ENCODE measurements around the gene C9orf78.
"Not testable (repeated sequence)": the region's sequence is repeated elsewhere in the genome, so short reads cannot be mapped to it uniquely, and the experiment has no call there.

C9orf78 gene

GRCh38 chr9:129806061-129806460 lies 29.0 kb downstream of the C9orf78 start:
- H3K9me3 Mint-ChIP-seq: no peaks in the 10 kb centered on the region
- H3K4me3 Mint-ChIP-seq: peak overlapping the region; percentile 59 to 76 (median 63)
- H3K36me3 Mint-ChIP-seq (ENCODE audit: low read depth): peaks cover 38% of the 10 kb centered on the region
- TF ChIP-seq CTCF (IDR thresholded peaks at IDR 0.05; ENCODE audit: unreplicated experiment in 3 of 3): no peak
- H3K4me1 Mint-ChIP-seq: peaks cover 12% of the 10 kb centered on the region
- peak overlapping the region in 1 of 3 experiments; percentile 40 for H3K27ac Mint-ChIP-seq
- H3K27me3 Mint-ChIP-seq (ENCODE audit: low read depth): peaks cover 7% of the 10 kb centered on the region

GRCh38 chr9:129803676-129804060 lies 31.4 kb downstream of the C9orf78 start:
- Mint-ChIP-seq H3K4me3 (peak overlapping the region; percentile 87 to 91 (median 87)), H3K27me3 (ENCODE audit: low read depth) (peaks cover 7% of the 10 kb centered on the region), H3K4me1 (peaks cover 12% of the 10 kb centered on the region), H3K9me3 (no peaks in the 10 kb centered on the region), H3K27ac (peak overlapping the region in 1 of 3 experiments; percentile 76), H3K36me3 (ENCODE audit: low read depth) (peaks cover 20% of the 10 kb centered on the region)
- no peak for TF ChIP-seq CTCF (IDR thresholded peaks at IDR 0.05; ENCODE audit: unreplicated experiment in 3 of 3)

GRCh38 chr9:129802833-129803675 lies 32.0 kb downstream of the C9orf78 start, which contains the start of gene TOR1B:
Gene TOR1B, plus strand, starts transcription at chr9:129803184. Its CDS starts 29 bp downstream, at chr9:129803213.
- H3K36me3 Mint-ChIP-seq (ENCODE audit: low read depth): peaks cover 19% of the 10 kb centered on the region
- peaks cover 7% of the 10 kb centered on the region for H3K27me3 Mint-ChIP-seq (ENCODE audit: low read depth)
- H3K4me1 Mint-ChIP-seq: peaks cover 12% of the 10 kb centered on the region
- no peaks in the 10 kb centered on the region for H3K9me3 Mint-ChIP-seq
- peak within 1 kb of the TSS; percentile 87 to 92 (median 91) for H3K4me3 Mint-ChIP-seq
- H3K27ac Mint-ChIP-seq: peak within 1 kb of the TSS in 2 of 3 experiments; percentile 67 to 76
- TF ChIP-seq CTCF (IDR thresholded peaks at IDR 0.05; ENCODE audit: unreplicated experiment in 3 of 3): no peak

- no peak overlapping the region for H3K27ac Mint-ChIP-seq
- H3K4me1 Mint-ChIP-seq: peaks cover 12% of the 10 kb centered on the region
- H3K36me3 Mint-ChIP-seq (ENCODE audit: low read depth): peaks cover 11% of the 10 kb centered on the region
- no peaks in the 10 kb centered on the region for H3K9me3 Mint-ChIP-seq
- peak overlapping the region; percentile 64 to 83 (median 72) for H3K4me3 Mint-ChIP-seq
- H3K27me3 Mint-ChIP-seq (ENCODE audit: low read depth): peaks cover 7% of the 10 kb centered on the region
- TF ChIP-seq CTCF (IDR thresholded peaks at IDR 0.05; ENCODE audit: unreplicated experiment in 3 of 3): no peak
Measured at GRCh38 chr9:129801504-129801903, 33.6 kb downstream of the C9orf78 start.

GRCh38 chr9:129798973-129799372 lies 36.1 kb downstream of the C9orf78 start:
- no peak overlapping the region for H3K27ac Mint-ChIP-seq

GRCh38 chr9:129796029-129796428 lies 39.0 kb downstream of the C9orf78 start:
- H3K27me3 Mint-ChIP-seq (ENCODE audit: low read depth): peaks cover 36% of the 10 kb centered on the region
- not testable (repeated sequence) for H3K4me1 Mint-ChIP-seq; H3K9me3 Mint-ChIP-seq; H3K36me3 Mint-ChIP-seq (ENCODE audit: low read depth); H3K27ac Mint-ChIP-seq; H3K4me3 Mint-ChIP-seq

More at GRCh38 chr9:129798973-129799372, 36.1 kb downstream of the C9orf78 start:
- no peak overlapping the region for H3K4me3 Mint-ChIP-seq
- no peaks in the 10 kb centered on the region for H3K36me3 Mint-ChIP-seq (ENCODE audit: low read depth)
- no peaks in the 10 kb centered on the region for H3K9me3 Mint-ChIP-seq
- H3K4me1 Mint-ChIP-seq: peaks cover 2% of the 10 kb centered on the region
- H3K27me3 Mint-ChIP-seq (ENCODE audit: low read depth): peaks cover 27% of the 10 kb centered on the region
- no peak for TF ChIP-seq CTCF (IDR thresholded peaks at IDR 0.05; ENCODE audit: unreplicated experiment in 3 of 3)

All from nephron (organoid).